A549 (cell line): Measurements from ENCODE around the gene CNTN1. TPM values are rescaled to one million over a fixed set of nuclear protein-coding genes. Genes with fewer than 3 reads are reported as not detected.
A peak's percentile ranks its signal among the peaks of the same experiment; 100 is the strongest.

Source experiments
- ATAC-seq, 2 experiments: fragments of 200-7000 bp in 1 of 2; fragments of >200 bp in 1 of 2; cut with Nextera tagmentation in 1 of 2; cut with Tn5 transposase in 1 of 2; 3 replicates each; pipeline versions ENCODE4 v1.8.0 to v1.9.1; 2018 to 2020; ENCODE audit warnings: mild to moderate bottlenecking in 1 of 2, moderate library complexity in 1 of 2
- CTCF ChIA-PET: fragments of 300-600 bp; sonication (Branson Sonifier 250); formaldehyde crosslinking; extraction: SDS; loops from one replicate; lab custom pipeline; 2021; ENCODE audit warnings: antibody characterized with exemption, inconsistent platforms; lab: Yijun Ruan, JAX
- POLR2A ChIA-PET: fragments of 350-600 bp; formaldehyde crosslinking; extraction: SDS; loops from one replicate; lab custom pipeline; 2021; ENCODE audit warnings: antibody characterized with exemption, inconsistent platforms; lab: Yijun Ruan, JAX
- DNase-seq, 2 experiments: peaks; one replicate each; pipeline versions ENCODE4 v3.0.0 to v3.0.0-alpha.2; 2011 to 2016; ENCODE audit warnings: low read depth in 1 of 2, low spot score in 1 of 2
- FAIRE-seq: peaks from 2 replicates; lab custom pipeline; 2011; peaks lifted over from hg19 to GRCh38; lab: Jason Lieb, UNC
- H3K27ac ChIP-seq, 2 experiments: fragments of >200 bp; sonication (Bioruptor Twin); formaldehyde crosslinking; 3 replicates each; pipeline ENCODE4 v1.5.1; 2016 to 2017
- H3K4me1 ChIP-seq: fragments of >200 bp; sonication (Bioruptor Twin); formaldehyde crosslinking; 3 replicates; pipeline ENCODE4 v1.6.1; 2016
- H3K4me2 ChIP-seq: fragments of >200 bp; sonication (Bioruptor Twin); formaldehyde crosslinking; 3 replicates; pipeline ENCODE4 v1.6.1; 2016
- H3K4me3 ChIP-seq: fragments of >200 bp; sonication (Bioruptor Twin); formaldehyde crosslinking; 3 replicates; pipeline ENCODE4 v1.5.1; 2016
- H3K9me3 ChIP-seq: fragments of >200 bp; sonication (Bioruptor Twin); formaldehyde crosslinking; 3 replicates; pipeline ENCODE4 v1.6.1; 2016
- CBX8 ChIP-seq: fragments of 200-600 bp; sonication (generic); IDR thresholded peaks from 2 replicates; pipeline ENCODE4 v1.6.1; 2016
- CHD4 ChIP-seq: fragments of 200-600 bp; sonication (generic); IDR thresholded peaks from 2 replicates; pipeline ENCODE4 v1.6.1; 2016; ENCODE audit warnings: antibody characterized with exemption, mild to moderate bottlenecking, borderline replicate concordance
- GATA3 ChIP-seq: IDR thresholded peaks from 2 replicates; pipeline ENCODE4 v1.6.1; 2012; ENCODE audit warnings: borderline replicate concordance
- HMGXB4 ChIP-seq: fragments of 250-450 bp; sonication (Bioruptor Pico); IDR thresholded peaks from 2 replicates; pipeline ENCODE4 v1.5.0; 2021; ENCODE audit warnings: mild to moderate bottlenecking, moderate library complexity, borderline replicate concordance
- HOXB13 ChIP-seq: fragments of 250-450 bp; sonication (Bioruptor Pico); IDR thresholded peaks from 2 replicates; pipeline ENCODE4 v1.5.0; 2020; ENCODE audit warnings: low read depth, mild to moderate bottlenecking, moderate library complexity
- HOXB5 ChIP-seq: fragments of 250-450 bp; sonication (Bioruptor Pico); IDR thresholded peaks from 2 replicates; pipeline ENCODE4 v1.5.0; 2020; ENCODE audit warnings: mild to moderate bottlenecking, moderate library complexity
- JUN ChIP-seq, 2 experiments: fragments of >200 bp; sonication (Bioruptor Twin); formaldehyde crosslinking; IDR thresholded peaks; 2 replicates in 1 of 2; 3 replicates in 1 of 2; pipeline ENCODE4 v1.6.1; 2016 to 2017
- MAFK ChIP-seq: fragments of 450-650 bp; IDR thresholded peaks from 2 replicates; pipeline ENCODE4 v1.6.1; 2014; ENCODE audit not compliant: partially characterized antibody
- MAX ChIP-seq: IDR thresholded peaks from 2 replicates; pipeline ENCODE4 v1.6.1; 2012
- NFE2L2 ChIP-seq: fragments of 150-350 bp; conservative IDR thresholded peaks from 2 replicates; pipeline ENCODE4 v1.6.1; 2014; ENCODE audit warnings: low read length
- NPAS2 ChIP-seq: fragments of 250-450 bp; sonication (Bioruptor Pico); IDR thresholded peaks from 2 replicates; pipeline ENCODE4 v1.8.0; 2022; ENCODE audit warnings: mild to moderate bottlenecking, moderate library complexity, borderline replicate concordance
- NR3C1 ChIP-seq: fragments of >200 bp; sonication (Bioruptor Twin); formaldehyde crosslinking; IDR thresholded peaks from 3 replicates; pipeline ENCODE4 v1.6.1; 2017
- POLR2AphosphoS2 ChIP-seq: conservative IDR thresholded peaks from 2 replicates; pipeline ENCODE4 v1.6.1; 2012; ENCODE audit warnings: low read length, improper control_type of control experiment, inconsistent platforms
- RARB ChIP-seq: fragments of 250-450 bp; sonication (Bioruptor Pico); IDR thresholded peaks from 2 replicates; pipeline ENCODE4 v1.8.0; 2021; ENCODE audit warnings: mild to moderate bottlenecking, moderate library complexity
- RCOR1 ChIP-seq: fragments of 150-350 bp; IDR thresholded peaks from 2 replicates; pipeline ENCODE4 v1.6.1; 2014; ENCODE audit warnings: antibody characterized with exemption, low read length, low read depth
- TP53 ChIP-seq: fragments of 250-450 bp; sonication (Bioruptor Pico); IDR thresholded peaks from 2 replicates; pipeline ENCODE4 v1.5.0; 2021; ENCODE audit warnings: mild to moderate bottlenecking, moderate library complexity
- ZC3H11A ChIP-seq: fragments of 450-650 bp; IDR thresholded peaks from 2 replicates; pipeline ENCODE4 v1.6.1; 2014; ENCODE audit warnings: antibody characterized with exemption, mild to moderate bottlenecking
- WGBS: methylation state at CpG from one replicate; pipeline ENCODE4 v1.1.6; 2017; ENCODE audit errors: missing lambda C conversion rate; 5-methylcytosine and 5-hydroxymethylcytosine counted together
- polyA plus RNA-seq, 4 experiments: library from polyadenylated mRNA; depleted of rRNA in 3 of 4; stranded (reverse); fragments of >200 nt; fragmentation: RNase III in 1 of 4; extraction: RNeasy Plus Mini Kit Qiagen cat#74134 plus additional on column Dnase treatment in 1 of 4; gene quantifications; 2 replicates in 3 of 4; 3 replicates in 1 of 4; pipeline ENCODE4 v1.2.3, GENCODE V29; 2011 to 2017
- TF ChIP-seq, protein P1 (sequence below): fragments of >200 bp; sonication (Bioruptor Twin); formaldehyde crosslinking; IDR thresholded peaks from 3 replicates; pipeline ENCODE4 v1.5.1; 2016
- TF ChIP-seq, protein P2 (sequence below): IDR thresholded peaks from 2 replicates; pipeline ENCODE4 v1.6.1; 2012; ENCODE audit warnings: low read depth, borderline replicate concordance
- TF ChIP-seq, protein P3 (sequence below): fragments of 250-450 bp; sonication (Bioruptor Pico); IDR thresholded peaks from 2 replicates; pipeline ENCODE4 v1.5.0; 2020; ENCODE audit warnings: low read depth, mild to moderate bottlenecking, moderate library complexity

The CNTN1 gene
- polyA plus RNA-seq, 2 of the 4 experiments (the other 2 are of a cell fraction) = 69.7 to 175 TPM

- FAIRE-seq (no peak), ATAC-seq (no peak), DNase-seq (no peak)
- Histone ChIP-seq H3K4me3 (no peak overlapping the region), H3K4me2 (no peak overlapping the region), H3K4me1 (no peaks in the 10 kb centered on the region), H3K27ac (no peak overlapping the region), H3K9me3 (no peaks in the 10 kb centered on the region)
- POLR2A ChIA-PET = no interaction called here
- WGBS = 86% methylated on average over 1 of the region's 1 CpG
- CTCF ChIA-PET = no interaction called here
- TF ChIP-seq, protein P1, sequence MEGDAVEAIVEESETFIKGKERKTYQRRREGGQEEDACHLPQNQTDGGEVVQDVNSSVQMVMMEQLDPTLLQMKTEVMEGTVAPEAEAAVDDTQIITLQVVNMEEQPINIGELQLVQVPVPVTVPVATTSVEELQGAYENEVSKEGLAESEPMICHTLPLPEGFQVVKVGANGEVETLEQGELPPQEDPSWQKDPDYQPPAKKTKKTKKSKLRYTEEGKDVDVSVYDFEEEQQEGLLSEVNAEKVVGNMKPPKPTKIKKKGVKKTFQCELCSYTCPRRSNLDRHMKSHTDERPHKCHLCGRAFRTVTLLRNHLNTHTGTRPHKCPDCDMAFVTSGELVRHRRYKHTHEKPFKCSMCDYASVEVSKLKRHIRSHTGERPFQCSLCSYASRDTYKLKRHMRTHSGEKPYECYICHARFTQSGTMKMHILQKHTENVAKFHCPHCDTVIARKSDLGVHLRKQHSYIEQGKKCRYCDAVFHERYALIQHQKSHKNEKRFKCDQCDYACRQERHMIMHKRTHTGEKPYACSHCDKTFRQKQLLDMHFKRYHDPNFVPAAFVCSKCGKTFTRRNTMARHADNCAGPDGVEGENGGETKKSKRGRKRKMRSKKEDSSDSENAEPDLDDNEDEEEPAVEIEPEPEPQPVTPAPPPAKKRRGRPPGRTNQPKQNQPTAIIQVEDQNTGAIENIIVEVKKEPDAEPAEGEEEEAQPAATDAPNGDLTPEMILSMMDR = no peak
- no peak for TF ChIP-seq HOXB5 (CRISPR knock-in tag)
- no peak for TF ChIP-seq GATA3
- no peak for TF ChIP-seq NR3C1
- TF ChIP-seq NFE2L2 = no peak
Measured at GRCh38 chr12:40853221-40853620, 161.0 kb downstream of the CNTN1 start.

GRCh38 chr12:40854604-40855003, 162.4 kb downstream of the CNTN1 start:
- Histone ChIP-seq H3K4me3 (no peak overlapping the region), H3K4me1 (no peaks in the 10 kb centered on the region), H3K27ac (no peak overlapping the region), H3K9me3 (no peaks in the 10 kb centered on the region), H3K4me2 (no peak overlapping the region)
- TF ChIP-seq HMGXB4 (CRISPR knock-in tag) = no peak
- TF ChIP-seq ZC3H11A = no peak
- TF ChIP-seq POLR2AphosphoS2 = no peak
- no peak for TF ChIP-seq TP53 (CRISPR knock-in tag)
- TF ChIP-seq, protein P2, sequence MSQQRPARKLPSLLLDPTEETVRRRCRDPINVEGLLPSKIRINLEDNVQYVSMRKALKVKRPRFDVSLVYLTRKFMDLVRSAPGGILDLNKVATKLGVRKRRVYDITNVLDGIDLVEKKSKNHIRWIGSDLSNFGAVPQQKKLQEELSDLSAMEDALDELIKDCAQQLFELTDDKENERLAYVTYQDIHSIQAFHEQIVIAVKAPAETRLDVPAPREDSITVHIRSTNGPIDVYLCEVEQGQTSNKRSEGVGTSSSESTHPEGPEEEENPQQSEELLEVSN = no peak
- no peak for TF ChIP-seq JUN (IDR thresholded peaks at IDR 0.05)
- TF ChIP-seq MAFK = no peak
- no peak for TF ChIP-seq HOXB13 (CRISPR knock-in tag)
- no peak for TF ChIP-seq CHD4
- no peak for TF ChIP-seq NPAS2 (CRISPR knock-in tag)
- TF ChIP-seq, protein P1 = no peak
- no peak for TF ChIP-seq RCOR1
- TF ChIP-seq CBX8 = no peak
- no peak for TF ChIP-seq MAX
- CTCF ChIA-PET = interaction anchor here (0.8 kb wide), 1 partner anchor 13 kb away, joined by 3 read pairs; no protein-coding TSS in a partner anchor
- FAIRE-seq (peak; percentile 84), ATAC-seq (no peak), DNase-seq (no peak)
- WGBS = 57% methylated on average over 4 of the region's 4 CpGs
- POLR2A ChIA-PET = no interaction called here

GRCh38 chr12:40864891-40865290, 172.7 kb downstream of the CNTN1 start:
- Histone ChIP-seq H3K4me1 (no peaks in the 10 kb centered on the region), H3K9me3 (no peaks in the 10 kb centered on the region), H3K4me2 (no peak overlapping the region), H3K27ac (no peak overlapping the region), H3K4me3 (no peak overlapping the region)
- ATAC-seq (no peak), DNase-seq (no peak), FAIRE-seq (no peak)
- POLR2A ChIA-PET = no interaction called here
- 98% methylated on average over 1 of the region's 1 CpG for WGBS
- TF ChIP-seq, protein P3, sequence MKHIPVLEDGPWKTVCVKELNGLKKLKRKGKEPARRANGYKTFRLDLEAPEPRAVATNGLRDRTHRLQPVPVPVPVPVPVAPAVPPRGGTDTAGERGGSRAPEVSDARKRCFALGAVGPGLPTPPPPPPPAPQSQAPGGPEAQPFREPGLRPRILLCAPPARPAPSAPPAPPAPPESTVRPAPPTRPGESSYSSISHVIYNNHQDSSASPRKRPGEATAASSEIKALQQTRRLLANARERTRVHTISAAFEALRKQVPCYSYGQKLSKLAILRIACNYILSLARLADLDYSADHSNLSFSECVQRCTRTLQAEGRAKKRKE (CRISPR knock-in tag) = no peak
- TF ChIP-seq RARB (CRISPR knock-in tag) (no peak), POLR2AphosphoS2 (no peak)
- TF ChIP-seq, protein P1 = no peak
- CTCF ChIA-PET = no interaction called here
